A549 (cell line): Measurements from ENCODE around the gene NAB1.
"Not testable (repeated sequence)": the region's sequence is repeated elsewhere in the genome, so short reads cannot be mapped to it uniquely, and the experiment has no call there.

Experiments used
- EP300 ChIP-seq, 2 experiments: fragments of >200 bp; sonication (Bioruptor Twin); formaldehyde crosslinking; IDR thresholded peaks; 2 replicates in 1 of 2; 3 replicates in 1 of 2; pipeline ENCODE4 v1.6.1; 2016 to 2017
- HDAC2 ChIP-seq: fragments of 200-600 bp; sonication (generic); IDR thresholded peaks from 2 replicates; pipeline ENCODE4 v1.6.1; 2016
- JUN ChIP-seq, 2 experiments: fragments of >200 bp; sonication (Bioruptor Twin); formaldehyde crosslinking; IDR thresholded peaks; 2 replicates in 1 of 2; 3 replicates in 1 of 2; pipeline ENCODE4 v1.6.1; 2016 to 2017
- NFE2L2 ChIP-seq: fragments of 150-350 bp; conservative IDR thresholded peaks from 2 replicates; pipeline ENCODE4 v1.6.1; 2014; ENCODE audit warnings: low read length
- RFX5 ChIP-seq: fragments of 450-650 bp; IDR thresholded peaks from 2 replicates; pipeline ENCODE4 v1.7.1; 2014; ENCODE audit warnings: antibody characterized with exemption, mild to moderate bottlenecking, moderate library complexity
- TF ChIP-seq, protein P1 (sequence below): fragments of >200 bp; sonication (Bioruptor Twin); formaldehyde crosslinking; IDR thresholded peaks from 3 replicates; pipeline ENCODE4 v1.5.1; 2016

- TF ChIP-seq, protein P1, sequence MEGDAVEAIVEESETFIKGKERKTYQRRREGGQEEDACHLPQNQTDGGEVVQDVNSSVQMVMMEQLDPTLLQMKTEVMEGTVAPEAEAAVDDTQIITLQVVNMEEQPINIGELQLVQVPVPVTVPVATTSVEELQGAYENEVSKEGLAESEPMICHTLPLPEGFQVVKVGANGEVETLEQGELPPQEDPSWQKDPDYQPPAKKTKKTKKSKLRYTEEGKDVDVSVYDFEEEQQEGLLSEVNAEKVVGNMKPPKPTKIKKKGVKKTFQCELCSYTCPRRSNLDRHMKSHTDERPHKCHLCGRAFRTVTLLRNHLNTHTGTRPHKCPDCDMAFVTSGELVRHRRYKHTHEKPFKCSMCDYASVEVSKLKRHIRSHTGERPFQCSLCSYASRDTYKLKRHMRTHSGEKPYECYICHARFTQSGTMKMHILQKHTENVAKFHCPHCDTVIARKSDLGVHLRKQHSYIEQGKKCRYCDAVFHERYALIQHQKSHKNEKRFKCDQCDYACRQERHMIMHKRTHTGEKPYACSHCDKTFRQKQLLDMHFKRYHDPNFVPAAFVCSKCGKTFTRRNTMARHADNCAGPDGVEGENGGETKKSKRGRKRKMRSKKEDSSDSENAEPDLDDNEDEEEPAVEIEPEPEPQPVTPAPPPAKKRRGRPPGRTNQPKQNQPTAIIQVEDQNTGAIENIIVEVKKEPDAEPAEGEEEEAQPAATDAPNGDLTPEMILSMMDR = not testable (repeated sequence)
- not testable (repeated sequence) for TF ChIP-seq NFE2L2; EP300 (IDR thresholded peaks at IDR 0.05); RFX5; HDAC2; JUN (IDR thresholded peaks at IDR 0.05)
Measured at GRCh38 chr2:190608863-190609262, 40.0 kb upstream of the NAB1 start.
